Stimulated activated CD4-positive, alpha-beta T cell treated with anti-CD3 and anti-CD28 coated beads, TNF-alpha, amount 100 ng/mL, for 24 hours (primary cell): ENCODE measurements around the gene PROS1.
"Not testable (repeated sequence)": the region's sequence is repeated elsewhere in the genome, so short reads cannot be mapped to it uniquely, and the experiment has no call there.

Source experiments
- DNase-seq, 3 experiments: peaks; one replicate each; pipeline ENCODE4 v3.0.0-alpha.2; 2020; ENCODE audit warnings: low read depth in 3 of 3

The PROS1 gene

GRCh38 chr3:93969997-93970396 is 3.7 kb downstream of the PROS1 start:
- no peak for DNase-seq

GRCh38 chr3:93969443-93969842 is 4.3 kb downstream of the PROS1 start:
- no peak for DNase-seq

- not testable (repeated sequence) for DNase-seq
These were observed 8.6 kb downstream of the PROS1 start for GRCh38 chr3:93965106-93965505.

- DNase-seq: no peak
These were observed 10.9 kb downstream of the PROS1 start for GRCh38 chr3:93962798-93963197.

GRCh38 chr3:93961489-93961888 is 12.2 kb downstream of the PROS1 start:
- DNase-seq: no peak

GRCh38 chr3:93961026-93961425 is 12.7 kb downstream of the PROS1 start:
- DNase-seq: no peak

- DNase-seq: not testable (repeated sequence)
These were observed 23.7 kb downstream of the PROS1 start for GRCh38 chr3:93949958-93950357.

GRCh38 chr3:93937485-93937884 is 36.2 kb downstream of the PROS1 start:
- not testable (repeated sequence) for DNase-seq

- DNase-seq: no peak
These were observed 37.1 kb downstream of the PROS1 start for GRCh38 chr3:93936549-93936948.

- DNase-seq: no peak
These were observed 39.2 kb downstream of the PROS1 start for GRCh38 chr3:93934366-93935046.

- DNase-seq: no peak
These were observed 42.0 kb downstream of the PROS1 start for GRCh38 chr3:93931597-93932229.

GRCh38 chr3:93930041-93930440 is 43.7 kb downstream of the PROS1 start:
- no peak for DNase-seq

GRCh38 chr3:93926789-93927188 is 46.9 kb downstream of the PROS1 start:
- DNase-seq: no peak

- DNase-seq: no peak
These were observed 49.2 kb downstream of the PROS1 start for GRCh38 chr3:93924491-93924890.

- DNase-seq: no peak
These were observed 50.7 kb downstream of the PROS1 start for GRCh38 chr3:93923006-93923405.

GRCh38 chr3:93917546-93918029 is 56.1 kb downstream of the PROS1 start:
- not testable (repeated sequence) for DNase-seq

GRCh38 chr3:93913623-93914022 is 60.1 kb downstream of the PROS1 start:
- DNase-seq: not testable (repeated sequence)

- DNase-seq: no peak
These were observed 62.5 kb downstream of the PROS1 start for GRCh38 chr3:93911206-93911605.

- DNase-seq: no peak
These were observed 63.6 kb downstream of the PROS1 start for GRCh38 chr3:93910097-93910496.

GRCh38 chr3:93907132-93907531 is 66.6 kb downstream of the PROS1 start:
- no peak for DNase-seq

GRCh38 chr3:93906245-93906644 is 67.5 kb downstream of the PROS1 start:
- no peak for DNase-seq

- DNase-seq: no peak
These were observed 69.1 kb downstream of the PROS1 start for GRCh38 chr3:93904568-93904967.

GRCh38 chr3:93878250-93879017 is 95.3 kb downstream of the PROS1 start:
- not testable (repeated sequence) for DNase-seq
